NCI-H446 treated with DMSO at 0.1 percent for 48 hours (cell line): Measurements from ENCODE around the gene C3orf38.
"Not testable (repeated sequence)": the region's sequence is repeated elsewhere in the genome, so short reads cannot be mapped to it uniquely, and the experiment has no call there.

Experiments
- DNase-seq: peaks from one replicate; lab custom pipeline; 2025; lab: John Stamatoyannopoulos, UW

Gene C3orf38

DNA sequence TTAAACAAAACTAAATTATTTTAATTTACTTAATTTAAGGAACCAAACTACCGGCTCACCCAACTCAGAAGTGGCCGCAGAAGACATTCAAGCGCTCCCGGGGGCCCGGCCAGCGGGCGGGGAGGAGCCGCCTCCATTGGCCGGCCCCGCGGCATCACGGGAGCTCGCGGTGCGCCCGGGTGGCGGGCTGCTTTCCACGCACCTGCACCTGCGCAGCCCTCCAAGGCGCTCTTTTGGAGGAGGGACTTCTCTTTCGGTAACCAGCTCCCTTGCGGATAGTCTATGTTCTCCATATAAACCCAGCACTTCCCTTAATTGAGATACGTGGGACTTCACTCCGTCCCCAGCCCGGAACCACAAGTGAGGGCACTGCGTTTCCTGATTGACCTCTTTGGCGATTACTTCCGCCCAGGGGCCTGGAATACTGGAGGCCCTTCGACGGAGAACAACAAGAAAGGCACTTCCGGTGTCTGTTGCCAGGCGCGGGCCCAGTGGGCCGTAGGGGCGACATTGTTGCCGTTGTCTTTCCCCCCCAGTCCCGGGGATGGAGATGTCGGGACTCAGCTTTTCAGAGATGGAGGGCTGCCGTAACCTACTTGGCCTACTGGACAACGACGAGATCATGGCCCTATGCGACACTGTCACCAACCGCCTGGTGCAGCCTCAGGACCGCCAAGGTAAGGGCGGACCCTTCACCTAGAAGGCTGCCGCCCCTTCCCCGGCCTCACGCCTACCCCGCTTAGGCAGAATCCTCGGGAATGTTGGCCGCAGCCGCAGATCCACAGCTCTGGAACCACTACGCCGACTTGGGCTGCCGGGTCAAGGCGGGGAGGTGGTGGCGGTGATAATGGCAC, at the start of gene C3orf38:
C3orf38 (plus strand) TSS at position 451 of the 854 bp plus-strand sequence; CDS start at position 545, 94 bp downstream.
- peak; percentile 81 for DNase-seq

- DNase-seq: no peak
Observed at GRCh38 chr3:88101142-88101541, 48.6 kb upstream of the C3orf38 start.

GRCh38 chr3:88105325-88105724, 44.4 kb upstream of the C3orf38 start:
- DNase-seq: no peak

GRCh38 chr3:88112289-88112688, 37.5 kb upstream of the C3orf38 start:
- DNase-seq: no peak

DNA sequence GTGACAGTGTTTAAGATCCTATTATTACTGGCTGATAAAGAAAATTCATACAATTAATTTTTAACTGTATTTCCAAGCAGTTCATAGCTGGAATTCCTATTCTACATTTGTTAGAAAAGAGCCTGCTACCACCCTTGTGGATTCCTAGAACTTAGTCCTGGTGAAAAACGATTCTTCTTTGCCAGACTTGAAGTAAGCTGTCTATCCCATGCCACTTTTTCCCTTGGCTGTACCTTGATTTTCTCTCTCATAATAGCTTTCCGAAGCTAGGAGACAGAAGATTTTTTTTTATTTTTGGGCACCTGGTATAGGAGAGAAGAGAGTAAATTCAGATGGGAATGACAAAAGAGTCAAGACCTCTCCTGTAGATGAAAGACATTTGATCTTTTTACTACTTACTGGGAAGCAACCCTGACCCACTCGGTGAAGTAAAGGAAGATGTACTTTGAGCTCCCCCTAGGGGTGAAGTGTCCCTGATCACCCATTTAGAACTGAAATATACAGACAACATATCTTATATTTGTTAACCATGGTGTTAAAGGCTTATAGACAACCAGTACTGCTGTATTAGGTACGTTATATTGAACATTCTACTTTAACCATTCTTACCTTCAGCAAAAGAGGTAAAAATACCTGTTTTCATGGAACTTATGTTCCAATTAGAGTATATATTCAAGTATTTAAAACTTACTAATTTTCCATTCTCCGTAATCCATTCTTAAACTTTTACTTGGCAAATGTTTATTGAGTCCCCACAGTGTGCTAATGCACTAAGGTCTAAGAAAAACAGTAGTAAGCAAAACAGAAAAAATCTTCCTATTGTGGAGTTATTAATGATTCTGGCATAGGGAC, 36.2 kb upstream of the C3orf38 start:
- no peak for DNase-seq

DNA sequence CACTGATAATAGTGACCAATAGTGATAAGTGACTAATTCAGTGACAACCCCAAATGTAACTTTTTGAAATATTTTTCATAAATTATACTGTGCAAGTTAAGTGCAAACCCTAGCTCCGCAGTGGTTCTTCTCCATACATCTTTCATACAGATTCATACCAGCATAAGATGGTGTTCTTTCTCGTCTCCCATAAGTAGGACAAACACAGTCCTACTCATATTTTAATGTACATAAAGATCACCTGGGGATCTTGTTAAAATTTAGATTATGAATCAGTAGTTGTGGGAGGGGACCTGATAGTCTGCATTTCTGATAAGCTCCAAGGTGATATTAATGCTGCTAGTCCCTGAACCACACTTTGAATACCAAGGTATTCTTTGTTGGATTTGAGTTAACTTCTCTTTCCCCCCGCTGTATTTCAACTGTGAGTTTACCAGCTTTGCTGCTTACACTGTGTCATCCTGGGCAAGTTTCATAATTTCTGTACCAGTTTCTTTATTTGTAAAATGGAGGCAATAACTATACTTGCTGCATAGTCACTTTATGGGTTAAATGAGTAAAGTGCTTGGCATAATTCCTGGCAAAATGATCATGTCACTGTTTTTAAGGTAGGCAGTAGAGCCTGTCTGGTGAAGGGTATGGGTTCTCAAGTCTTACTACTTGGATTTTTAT, 34.7 kb upstream of the C3orf38 start:
- DNase-seq: no peak

GRCh38 chr3:88117683-88118082, 32.1 kb upstream of the C3orf38 start:
- no peak for DNase-seq

DNA sequence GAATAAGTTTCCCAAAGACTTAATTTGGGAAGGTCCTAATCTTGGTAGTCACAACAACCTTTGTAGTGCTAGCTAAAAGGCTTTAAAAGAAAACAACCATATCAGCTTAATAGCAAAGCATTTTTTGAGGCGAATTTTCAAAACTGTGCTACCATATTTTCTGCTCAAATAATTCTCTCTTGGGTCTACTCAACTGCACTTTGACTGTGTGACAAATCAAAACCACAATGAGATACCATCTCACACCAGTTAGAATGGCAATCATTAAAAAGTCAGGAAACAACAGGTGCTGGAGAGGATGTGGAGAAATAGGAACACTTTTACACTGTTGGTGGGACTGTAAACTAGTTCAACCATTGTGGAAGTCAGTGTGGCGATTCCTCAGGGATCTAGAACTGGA, 31.2 kb upstream of the C3orf38 start:
- not testable (repeated sequence) for DNase-seq

GRCh38 chr3:88123526-88123925, 26.2 kb upstream of the C3orf38 start:
- no peak for DNase-seq

- DNase-seq: no peak
Observed at GRCh38 chr3:88131695-88132094, 18.1 kb upstream of the C3orf38 start.

DNA sequence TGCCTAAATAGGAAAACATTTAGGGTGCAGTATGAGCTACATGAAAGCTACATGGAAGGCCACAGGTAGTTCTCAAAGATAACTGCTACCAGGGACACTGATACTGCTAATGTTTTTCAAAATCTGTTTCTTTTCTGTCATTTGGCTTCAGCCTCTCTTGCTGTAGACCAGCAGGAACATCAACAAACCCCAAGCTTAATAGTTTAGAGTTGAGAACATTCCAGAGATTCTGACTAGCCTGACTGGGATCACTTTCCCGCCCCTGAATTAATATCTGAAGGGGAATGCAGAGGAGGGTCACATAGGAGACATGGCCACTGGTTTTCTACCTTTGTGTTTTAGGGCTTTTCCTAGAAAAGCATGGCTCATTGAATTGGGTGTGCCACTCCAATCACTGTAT, 16.9 kb upstream of the C3orf38 start:
- no peak for DNase-seq

DNA sequence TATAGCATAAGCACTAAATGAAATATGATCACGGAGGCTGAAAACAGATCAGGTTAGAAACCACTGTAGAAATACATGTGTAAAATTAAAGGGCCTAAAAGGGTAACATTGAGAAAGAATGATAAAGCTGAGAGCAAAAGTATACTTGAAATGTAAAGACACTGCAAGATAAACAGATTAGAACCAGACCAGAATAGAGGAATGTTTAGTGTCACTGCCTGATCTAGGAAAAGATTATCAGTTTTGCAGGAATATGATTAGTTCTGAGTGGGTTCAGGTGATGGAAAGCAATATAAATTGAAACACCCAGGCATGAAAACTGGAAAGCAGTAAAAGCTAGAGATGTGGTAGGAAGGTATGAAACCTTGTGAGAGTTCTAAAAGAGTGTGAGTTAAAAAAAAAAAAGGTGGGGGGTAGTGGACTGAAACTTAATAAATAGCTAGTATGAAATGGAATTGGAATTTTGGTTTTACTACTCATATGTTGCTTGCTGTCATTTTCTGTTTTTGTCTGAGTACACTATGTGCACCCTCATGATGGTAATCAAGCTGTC, 16.0 kb upstream of the C3orf38 start:
- DNase-seq: no peak

DNA sequence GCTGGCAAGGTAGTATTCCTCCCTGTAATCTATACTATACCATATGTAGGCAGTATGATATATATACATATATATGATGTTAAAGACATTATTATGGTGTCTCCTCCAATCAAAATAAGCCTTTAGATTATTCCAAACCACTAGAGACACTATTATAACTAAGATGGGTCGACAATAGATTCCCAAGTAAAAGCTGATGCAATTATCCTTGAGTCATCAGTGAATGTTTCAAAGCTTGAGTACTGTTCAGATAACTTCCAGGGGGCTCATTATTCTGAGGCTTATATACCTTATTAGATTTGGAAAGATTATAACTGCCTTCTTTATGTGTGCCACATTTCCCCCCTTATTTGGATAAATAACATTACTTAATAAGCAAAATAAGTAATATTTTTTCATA, 11.9 kb upstream of the C3orf38 start:
- no peak for DNase-seq

DNA sequence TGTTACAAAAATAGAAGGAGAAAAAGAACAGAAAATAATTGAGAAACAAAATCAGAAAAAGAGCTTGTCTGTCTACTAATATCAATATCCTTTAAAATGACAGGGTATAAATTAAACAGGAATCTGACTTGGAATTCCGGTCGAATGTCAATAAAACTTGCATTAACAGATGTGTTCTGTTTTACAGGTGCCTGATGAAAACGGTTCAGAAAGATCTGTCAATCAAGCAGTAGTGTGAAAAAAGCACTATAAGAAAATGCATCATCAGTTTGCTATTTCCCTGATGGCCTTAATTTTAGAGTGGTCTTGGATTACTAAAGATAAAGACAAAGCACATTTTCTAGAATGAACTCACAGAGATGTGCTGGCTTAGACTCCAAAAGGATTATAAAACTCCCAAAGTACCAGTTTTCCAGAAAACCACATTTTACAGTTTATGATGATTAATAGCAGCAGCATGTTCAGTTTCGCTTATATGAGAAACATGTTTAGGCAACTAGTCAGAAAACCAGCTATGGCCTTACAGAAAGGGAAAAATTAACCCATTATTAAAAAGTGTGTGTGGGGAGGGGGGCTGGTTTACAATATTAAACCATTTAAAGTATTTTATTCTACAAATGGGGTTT, 8.2 kb upstream of the C3orf38 start:
- no peak for DNase-seq

DNA sequence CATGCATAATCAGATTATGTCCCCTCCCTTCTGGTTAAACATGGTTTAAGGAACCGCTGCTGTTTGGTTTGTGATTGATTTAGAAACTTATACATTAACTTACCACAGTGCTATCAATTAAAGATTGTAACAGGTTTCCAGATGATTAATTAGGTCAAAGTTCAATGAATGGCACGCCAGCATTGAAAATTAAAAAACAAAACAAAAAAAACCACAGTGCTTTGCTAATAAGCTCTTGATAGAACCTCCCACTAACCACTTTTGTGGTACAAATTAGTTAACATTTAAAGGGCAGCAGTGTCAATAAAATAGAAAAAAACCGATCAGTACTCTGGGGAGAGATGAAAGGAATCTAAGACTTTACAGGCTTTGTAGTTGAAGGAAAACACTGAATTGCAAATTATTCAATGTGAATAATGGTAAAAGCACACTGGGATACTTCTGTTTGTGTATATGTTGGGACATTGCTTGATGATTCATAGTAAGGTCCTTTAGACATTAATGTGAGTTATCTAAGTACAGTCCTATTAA, 7.6 kb upstream of the C3orf38 start:
- DNase-seq: no peak

DNA sequence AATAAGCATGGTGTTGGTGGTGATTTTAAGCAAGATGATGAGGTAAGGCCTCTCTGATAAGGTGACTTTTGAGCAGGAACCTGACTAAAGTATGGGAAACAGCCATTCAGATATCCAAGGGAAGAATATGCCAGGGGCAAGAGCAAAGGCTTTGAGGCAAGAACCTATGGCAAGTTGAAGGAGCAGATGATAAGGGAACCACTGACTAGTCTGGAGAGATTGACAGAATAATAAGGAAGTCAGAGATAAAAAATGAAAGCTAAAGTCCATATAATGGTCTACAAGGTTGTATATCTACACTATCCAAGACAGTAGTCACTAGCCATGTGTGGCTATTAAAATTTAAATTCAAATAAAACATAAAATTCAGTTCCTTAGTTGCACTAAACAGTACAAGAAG, 2.5 kb upstream of the C3orf38 start:
- DNase-seq: no peak

DNA sequence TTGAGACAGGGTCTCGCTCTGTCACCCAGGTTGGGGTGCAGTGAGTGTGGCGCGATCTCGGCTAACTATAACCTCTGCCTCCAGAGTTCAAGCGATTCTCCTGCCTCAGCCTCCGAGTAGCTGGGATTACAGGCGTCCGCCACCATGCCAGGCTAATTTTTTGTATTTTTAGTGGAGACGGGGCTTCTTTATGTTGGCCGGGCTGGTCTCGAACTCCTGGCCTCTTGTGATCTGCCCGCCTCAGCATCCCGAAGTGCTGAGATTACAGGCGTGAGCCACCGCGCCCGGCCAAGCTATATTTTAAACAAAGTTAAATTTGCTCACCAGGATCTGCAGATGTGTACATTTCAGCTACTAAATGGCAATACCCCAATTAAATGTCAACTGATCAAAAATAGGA, 1.1 kb upstream of the C3orf38 start:
- DNase-seq: no peak

DNA sequence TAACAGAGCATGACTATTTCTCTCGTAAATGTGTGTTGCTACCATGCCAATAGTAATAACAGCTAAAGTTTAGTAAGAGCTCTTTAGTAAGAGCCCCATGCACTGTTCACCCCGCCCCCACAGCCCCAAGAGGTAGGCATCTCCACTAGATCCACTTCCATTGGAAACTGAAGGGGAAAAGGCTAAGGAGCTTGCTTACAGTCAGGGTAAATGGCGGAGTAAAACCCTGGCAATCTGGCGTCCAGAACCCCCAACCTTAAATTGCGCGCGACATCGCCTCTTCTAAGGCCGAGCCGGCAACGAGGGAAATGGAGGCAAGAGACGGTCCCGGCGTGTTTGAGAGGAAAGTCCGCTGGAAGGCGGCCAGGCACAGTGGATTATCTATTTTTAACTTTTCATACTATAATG, 654 bp upstream of the C3orf38 start:
- DNase-seq: peak; percentile 35

GRCh38 chr3:88150371-88150770, 612 bp downstream of the C3orf38 start:
- DNase-seq: no peak

DNA sequence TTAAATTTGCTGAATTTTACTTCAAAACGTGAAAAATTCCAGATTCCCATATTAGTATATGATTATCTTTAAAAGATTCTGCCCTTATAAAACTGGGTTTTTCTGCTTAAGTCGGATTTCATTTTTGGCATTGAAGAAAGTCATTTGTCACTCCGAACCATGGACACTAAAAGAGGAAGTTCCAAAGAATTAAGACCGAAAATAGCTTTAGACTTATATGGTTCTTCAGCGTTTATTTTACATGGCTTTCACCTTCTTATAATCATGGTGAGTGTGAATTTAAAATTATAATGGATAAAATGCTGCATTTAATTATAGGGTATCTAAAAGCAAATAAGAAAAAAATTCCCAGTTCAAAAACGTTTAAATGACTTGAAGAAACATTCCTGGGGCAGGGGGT, 1.0 kb downstream of the C3orf38 start:
- no peak for DNase-seq

DNA sequence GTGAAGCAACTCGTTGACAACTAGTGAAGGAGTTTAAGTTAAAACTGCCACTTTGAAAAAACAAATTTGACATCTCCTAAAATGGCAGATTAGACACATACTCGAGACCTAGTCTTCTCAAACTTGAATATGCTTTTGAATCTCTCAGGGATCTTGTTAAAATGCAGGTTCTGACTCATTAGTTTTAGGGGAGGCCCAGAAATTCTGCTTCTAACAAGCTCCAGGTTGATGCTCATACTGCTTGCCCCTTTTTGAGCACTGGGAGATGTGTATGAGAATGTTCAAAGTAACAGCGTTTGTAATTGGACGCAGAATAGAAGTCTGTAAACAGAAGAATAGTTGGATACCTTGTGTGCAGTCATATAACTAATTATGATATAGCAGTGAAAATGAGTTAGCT, 1.6 kb downstream of the C3orf38 start:
- no peak for DNase-seq

DNA sequence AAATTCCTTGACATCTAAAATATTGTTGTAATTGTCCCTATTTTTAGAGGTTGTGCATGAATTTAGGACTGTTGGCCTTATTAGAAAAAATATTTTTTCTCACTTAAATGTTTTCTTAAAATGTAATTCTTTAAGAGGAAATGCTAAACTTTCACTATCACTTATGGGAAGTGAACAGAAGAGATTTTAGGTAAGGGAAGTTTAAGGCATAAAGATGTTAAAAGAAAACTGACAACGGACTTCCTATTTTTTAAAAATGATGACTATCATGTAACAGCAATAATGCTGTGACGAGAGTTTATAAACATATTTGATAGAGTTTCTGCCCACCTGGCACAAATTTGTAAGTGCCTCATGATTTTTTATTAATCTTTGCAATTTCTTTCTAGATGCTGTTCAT, 3.1 kb downstream of the C3orf38 start:
- no peak for DNase-seq
